Glomerular visceral epithelial cell (primary cell): ENCODE results near the gene NTMT1.
A peak's percentile ranks its signal among the peaks of the same experiment; 100 is the strongest.

Experiments used
- DNase-seq: peaks from one replicate; pipeline ENCODE4 v3.0.0-alpha.2; 2016; ENCODE audit errors: extremely low spot score

Gene NTMT1

GRCh38 chr9:129597355-129598088 lies 28.4 kb upstream of the NTMT1 start:
- peak; percentile 33 for DNase-seq

GRCh38 chr9:129598089-129598596 lies 27.8 kb upstream of the NTMT1 start:
- no peak for DNase-seq

GRCh38 chr9:129601082-129601674 lies 24.8 kb upstream of the NTMT1 start:
- DNase-seq: no peak

GRCh38 chr9:129602598-129603415 lies 23.2 kb upstream of the NTMT1 start:
- DNase-seq: no peak

GRCh38 chr9:129604056-129604765 lies 21.8 kb upstream of the NTMT1 start:
- DNase-seq: no peak

GRCh38 chr9:129604766-129605163 lies 21.2 kb upstream of the NTMT1 start:
- DNase-seq: no peak

- DNase-seq: no peak
Observed at GRCh38 chr9:129606161-129607026, 19.6 kb upstream of the NTMT1 start.

- DNase-seq: no peak
Observed at GRCh38 chr9:129607027-129607387, 19.0 kb upstream of the NTMT1 start.

GRCh38 chr9:129608561-129609481 lies 17.1 kb upstream of the NTMT1 start:
- no peak for DNase-seq

- DNase-seq: no peak
Observed at GRCh38 chr9:129609486-129610212, 16.3 kb upstream of the NTMT1 start.

- DNase-seq: no peak
Observed at GRCh38 chr9:129610213-129610472, 15.8 kb upstream of the NTMT1 start.

- DNase-seq: peak; percentile 67
Observed at GRCh38 chr9:129610473-129611306, 15.3 kb upstream of the NTMT1 start.

- no peak for DNase-seq
Observed at GRCh38 chr9:129611307-129611800, 14.6 kb upstream of the NTMT1 start.

GRCh38 chr9:129612123-129612522 lies 13.8 kb upstream of the NTMT1 start:
- no peak for DNase-seq

- no peak for DNase-seq
Observed at GRCh38 chr9:129612815-129613519, 13.0 kb upstream of the NTMT1 start.

GRCh38 chr9:129613520-129614175 lies 12.3 kb upstream of the NTMT1 start:
- no peak for DNase-seq

GRCh38 chr9:129614932-129615331 lies 11.0 kb upstream of the NTMT1 start:
- DNase-seq: no peak
